NCI-H446 treated with DMSO at 0.1 percent for 48 hours (cell line): Measurements from ENCODE around the gene TTC39C.

Experiments used
- DNase-seq: peaks from one replicate; lab custom pipeline; 2025; lab: John Stamatoyannopoulos, UW

Gene TTC39C

GRCh38 chr18:24014062-24014985 is at the start of gene TTC39C:
Gene TTC39C (plus strand): TSS chr18:24014754. CDS start chr18:24014872, 118 bp downstream.
- DNase-seq: no peak

- DNase-seq: no peak
Measured at GRCh38 chr18:23966909-23967308, 47.6 kb upstream of the TTC39C start.

DNA sequence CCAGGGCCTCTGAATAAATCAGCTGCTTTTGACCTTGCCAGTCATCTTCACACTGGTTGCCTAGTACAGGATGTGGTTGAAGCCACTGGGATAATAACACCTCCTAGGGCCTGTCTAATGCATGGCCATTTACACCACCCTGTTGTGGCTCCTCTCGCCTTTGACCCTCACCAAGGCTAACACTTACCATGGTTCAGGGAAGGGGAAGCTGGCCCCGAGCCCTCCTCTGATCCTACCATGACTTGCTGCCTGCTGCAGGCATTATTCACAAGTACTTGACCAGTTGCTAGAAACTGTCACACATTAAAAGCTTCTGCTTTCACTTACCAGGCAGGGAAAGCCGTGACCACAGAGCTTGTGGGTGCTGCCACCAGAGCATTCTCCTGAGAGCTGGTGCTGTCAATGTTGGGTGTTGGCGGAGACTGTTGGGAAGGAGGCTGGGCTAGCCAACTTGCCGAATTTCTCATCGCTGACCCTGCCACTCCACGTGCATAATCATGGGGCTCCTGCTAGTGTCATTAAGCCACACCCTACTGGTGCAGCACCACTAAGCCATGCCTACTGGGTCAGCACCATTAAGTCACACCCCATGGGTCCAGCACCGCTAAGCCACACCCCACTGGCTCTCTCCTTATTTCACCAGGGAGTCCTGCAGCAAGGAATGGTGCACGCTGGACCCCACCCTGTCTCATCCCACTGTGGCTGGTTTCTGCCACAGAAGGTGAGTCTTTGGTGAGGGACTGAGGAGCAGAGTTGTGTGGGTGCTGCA is 47.0 kb upstream of the TTC39C start:
- DNase-seq: no peak

DNA sequence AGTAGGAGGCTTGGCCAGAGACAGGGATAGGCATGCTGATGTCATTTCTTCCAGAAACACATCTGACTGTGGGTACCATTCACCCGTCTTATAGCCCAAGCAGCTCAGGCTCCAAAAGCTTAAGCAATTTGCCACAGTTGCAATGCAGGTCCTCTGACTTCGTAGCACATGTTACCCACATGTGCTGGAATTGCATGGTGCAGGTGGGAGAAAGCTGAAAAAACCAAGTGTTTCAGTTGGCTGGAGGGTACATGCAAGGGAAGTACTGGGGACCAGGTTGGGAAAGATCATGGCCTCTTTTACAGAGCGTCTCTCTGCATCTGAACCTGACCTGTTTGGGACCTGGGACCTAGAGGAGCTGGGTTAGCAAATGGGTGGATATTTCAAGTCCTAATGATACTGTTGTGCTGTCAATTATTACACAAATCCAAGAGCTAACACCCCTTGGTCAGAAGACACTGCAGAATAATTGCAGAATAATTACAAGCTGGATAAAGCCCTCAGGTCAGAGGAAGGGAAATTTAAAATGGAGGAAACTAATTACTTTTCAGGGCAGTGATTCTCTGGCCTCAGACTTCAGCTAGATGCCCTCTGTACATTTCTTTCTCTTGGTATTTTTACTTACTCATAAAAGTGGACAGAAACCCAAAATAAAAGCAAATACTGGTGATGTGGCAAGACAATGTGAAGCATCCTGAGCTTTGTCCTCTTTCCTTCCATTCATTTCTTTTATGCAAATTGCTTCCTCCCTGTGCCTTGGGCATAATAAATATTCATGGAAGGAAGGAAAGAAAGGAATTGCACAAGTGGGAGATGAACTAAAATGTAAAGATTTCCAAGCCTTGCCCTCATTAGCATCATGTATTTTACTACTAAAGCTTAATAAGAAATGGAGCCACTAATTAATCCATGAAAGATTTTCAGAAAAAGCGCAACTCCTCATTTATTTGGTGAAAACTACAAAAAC is 45.6 kb upstream of the TTC39C start:
- DNase-seq: no peak

DNA sequence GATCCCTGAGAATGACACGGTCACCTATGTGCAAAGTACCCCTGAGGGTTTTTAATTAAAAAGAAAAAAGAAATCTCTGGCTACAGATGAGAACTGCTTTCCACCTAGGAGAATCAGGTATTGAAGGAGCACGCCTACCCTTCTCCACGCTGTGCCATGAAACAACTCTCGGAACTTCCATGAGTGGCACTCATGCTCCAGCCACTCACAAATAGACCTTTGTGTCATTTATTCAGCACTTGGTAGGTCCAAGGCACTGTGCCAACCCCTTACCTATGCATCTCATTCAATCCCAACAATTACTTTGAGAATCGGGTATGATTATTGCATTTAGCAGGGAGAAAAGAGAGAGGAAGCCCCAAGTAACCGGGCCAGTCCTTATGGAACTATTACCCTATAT is 44.9 kb upstream of the TTC39C start:
- DNase-seq: no peak

DNA sequence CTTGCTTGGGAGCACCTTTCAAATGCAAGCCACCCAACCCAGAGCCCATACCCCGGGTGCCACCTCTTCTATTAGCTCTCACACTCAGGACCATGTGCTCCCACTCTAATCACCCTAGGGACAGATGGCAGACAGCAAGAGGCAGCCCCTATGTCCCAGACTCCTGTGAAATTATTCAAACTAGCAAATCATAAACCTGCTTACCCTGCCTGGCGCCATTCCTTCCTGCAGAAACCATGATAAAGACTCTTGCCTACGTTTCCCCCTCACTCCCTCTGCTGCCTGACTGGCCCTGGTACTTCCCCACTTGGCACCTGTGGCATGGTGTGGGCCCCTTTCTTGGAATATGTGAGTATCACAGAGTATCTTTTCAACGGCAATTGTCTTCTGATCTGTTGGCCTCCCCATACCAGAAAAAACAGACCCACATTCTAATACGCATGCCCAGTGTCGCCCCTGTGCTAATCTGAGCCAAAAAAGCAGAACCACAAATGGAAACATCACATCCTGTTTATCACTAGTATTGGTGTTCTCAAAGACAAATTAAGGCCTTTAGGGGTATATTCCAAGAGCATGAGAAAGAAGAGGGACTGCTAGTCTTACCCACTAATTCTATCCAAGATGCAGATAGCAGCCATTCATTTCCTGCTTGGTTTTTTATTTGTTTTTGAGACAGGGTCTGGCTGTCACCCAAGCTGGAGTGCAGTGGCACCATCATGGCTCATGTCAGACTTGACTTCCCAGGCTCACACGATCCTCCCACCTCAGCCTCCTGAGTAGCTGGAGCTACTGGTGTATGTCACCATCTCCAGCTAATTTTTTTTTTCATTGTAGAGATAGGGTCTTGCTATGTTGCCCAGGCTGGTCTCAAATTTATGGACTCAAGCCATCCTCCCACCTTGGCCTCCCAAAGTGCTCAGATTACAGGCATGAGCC is 44.1 kb upstream of the TTC39C start:
- no peak for DNase-seq

DNA sequence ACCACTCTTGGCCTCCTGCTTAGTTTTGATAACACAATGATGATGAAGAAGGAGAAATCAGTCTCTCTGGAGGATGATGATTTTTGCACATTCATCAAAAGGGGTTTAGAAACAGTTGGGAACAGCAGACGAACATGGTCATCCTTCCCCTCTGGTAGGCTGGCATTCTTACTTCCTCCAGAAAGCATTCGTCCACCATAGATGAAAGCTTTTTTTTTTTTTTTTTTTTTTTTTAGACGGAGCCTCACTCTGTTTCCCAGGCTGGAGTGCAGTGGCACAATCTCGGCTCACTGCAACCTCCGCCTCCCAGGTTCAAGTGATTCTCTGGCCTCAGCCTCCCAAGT is 43.5 kb upstream of the TTC39C start:
- no peak for DNase-seq

DNA sequence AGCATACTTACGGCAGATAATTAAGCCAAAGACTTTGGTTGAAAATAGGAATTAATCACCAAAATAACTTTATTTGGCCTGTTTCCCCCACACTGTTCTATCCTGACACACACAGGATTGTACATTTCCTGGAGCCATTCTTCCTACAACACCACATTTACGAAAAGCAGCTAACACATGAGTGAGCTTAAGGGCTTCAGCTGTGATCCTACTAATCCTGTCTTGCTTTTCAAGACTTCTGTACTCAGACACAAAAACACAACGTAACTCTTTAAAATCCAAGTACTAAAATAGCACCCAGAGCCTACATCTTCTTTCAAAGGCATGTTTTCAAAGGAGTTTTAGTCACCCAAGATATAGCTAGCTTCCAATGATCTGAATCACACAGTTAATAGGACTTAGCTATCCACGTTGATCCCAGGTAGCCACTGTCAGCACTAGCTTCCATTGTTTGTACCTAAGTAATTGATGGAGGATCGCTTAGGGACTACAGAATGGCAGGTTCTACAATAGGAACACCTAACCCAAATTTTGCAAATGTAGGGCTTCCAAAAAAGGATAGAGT is 42.8 kb upstream of the TTC39C start:
- DNase-seq: no peak

DNA sequence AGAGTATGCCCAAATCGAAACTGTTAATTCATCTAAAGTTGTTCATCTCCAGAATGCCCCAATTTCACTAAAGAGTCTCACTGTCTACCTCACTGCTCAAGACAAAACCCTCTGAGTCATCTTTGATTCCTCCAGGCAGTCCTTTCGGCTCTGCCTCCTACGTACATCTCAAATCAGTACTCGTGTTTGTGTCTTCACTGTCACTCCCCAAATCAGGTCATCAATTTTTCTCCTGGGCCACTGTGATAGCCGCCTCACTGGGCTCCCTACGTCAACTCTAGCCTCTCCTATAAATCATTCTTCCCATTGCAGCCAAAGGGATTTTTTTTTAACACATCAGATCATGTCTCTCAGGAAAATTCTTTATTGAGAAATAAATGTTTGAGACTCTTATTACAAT is 42.1 kb upstream of the TTC39C start:
- no peak for DNase-seq

DNA sequence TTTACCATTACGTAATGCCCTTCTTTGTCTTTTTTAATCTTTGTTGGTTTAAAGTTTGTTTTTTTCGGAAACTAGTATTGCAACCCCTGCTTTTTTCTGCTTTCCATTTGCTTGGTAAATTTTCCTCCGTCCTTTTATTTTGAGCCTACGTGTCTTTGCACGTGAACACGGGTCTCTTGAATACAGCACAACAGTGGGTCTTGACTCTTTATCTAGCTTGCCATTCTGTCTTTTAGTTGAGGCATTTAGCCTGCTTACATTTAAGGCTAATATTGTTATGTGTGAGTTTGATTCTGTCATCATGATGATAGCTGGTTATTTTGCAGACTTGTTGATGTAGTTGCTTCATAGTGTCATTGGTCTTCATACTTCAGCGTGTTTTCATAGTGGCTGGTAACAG is 37.5 kb upstream of the TTC39C start:
- DNase-seq: no peak

- DNase-seq: no peak
Measured at GRCh38 chr18:23977719-23978483, 36.7 kb upstream of the TTC39C start.

DNA sequence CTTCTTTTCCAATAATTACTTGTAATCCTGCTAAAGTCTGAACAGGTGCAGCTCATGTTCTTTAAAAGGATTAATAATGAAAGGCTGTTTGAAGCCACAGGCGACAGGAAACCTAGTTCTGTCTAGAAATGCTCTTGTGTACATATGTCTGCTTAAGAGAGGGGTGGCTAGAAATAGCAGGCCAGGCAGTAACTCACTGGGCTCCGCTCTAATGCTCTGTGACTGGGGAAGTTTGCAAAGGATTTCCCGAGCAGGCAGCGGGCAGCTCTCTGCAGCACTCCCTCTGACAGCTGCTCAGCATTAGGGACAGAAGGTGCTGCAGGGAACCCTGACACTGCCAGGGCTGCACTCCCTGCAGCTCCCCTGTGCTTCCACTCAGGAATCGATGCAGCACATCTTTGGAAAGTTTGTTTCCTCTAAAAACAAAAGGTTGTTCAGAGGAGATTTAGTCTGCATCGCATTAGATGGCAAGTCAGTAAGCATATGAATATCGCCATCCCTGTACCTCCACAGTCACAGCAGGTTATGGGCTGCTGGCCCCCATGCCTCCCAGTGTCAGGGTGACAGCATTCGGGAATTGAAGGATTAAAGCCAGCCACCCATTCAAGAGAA is 33.1 kb upstream of the TTC39C start:
- no peak for DNase-seq

GRCh38 chr18:23982155-23983079 is 32.1 kb upstream of the TTC39C start:
- no peak for DNase-seq

GRCh38 chr18:23983112-23983511 is 31.4 kb upstream of the TTC39C start:
- DNase-seq: no peak

- no peak for DNase-seq
Measured at GRCh38 chr18:23986600-23987359, 27.8 kb upstream of the TTC39C start.

- no peak for DNase-seq
Measured at GRCh38 chr18:23990474-23991410, 23.8 kb upstream of the TTC39C start.
